MM.1S (cell line): ENCODE data around the gene AMT.

ENCODE experiments used
- DNase-seq: peaks from one replicate; pipeline ENCODE4 v3.0.0-alpha.2; 2015
- H2AFZ ChIP-seq: fragments of 300-600 bp; sonication (generic); 2 replicates; pipeline ENCODE4 v1.6.0; 2016; ENCODE audit warnings: antibody characterized with exemption, low read length
- H3F3A ChIP-seq: fragments of 300-600 bp; sonication (generic); 2 replicates; pipeline ENCODE4 v1.6.1; 2016; ENCODE audit warnings: mild to moderate bottlenecking, antibody characterized with exemption, low read length, moderate library complexity, mixed read lengths; ENCODE audit not compliant: insufficient read depth
- H3K27ac ChIP-seq: fragments of 300-600 bp; sonication (generic); 2 replicates; pipeline ENCODE4 v1.5.1; 2016; ENCODE audit warnings: mild to moderate bottlenecking, low read length
- H3K27me3 ChIP-seq: fragments of 300-600 bp; sonication (generic); replicated peaks from 2 replicates; pipeline ENCODE4 v1.6.0; 2016; ENCODE audit warnings: low read length; ENCODE audit not compliant: insufficient read depth
- H3K36me3 ChIP-seq: fragments of 300-600 bp; sonication (generic); replicated peaks from 2 replicates; pipeline ENCODE4 v1.6.1; 2016; ENCODE audit warnings: mild to moderate bottlenecking, low read length, mixed read lengths; ENCODE audit not compliant: insufficient read depth
- H3K4me1 ChIP-seq: fragments of 300-600 bp; sonication (generic); 2 replicates; pipeline ENCODE4 v1.6.1; 2016; ENCODE audit warnings: low read length, mixed read lengths
- H3K4me2 ChIP-seq: fragments of 300-600 bp; sonication (generic); 2 replicates; pipeline ENCODE4 v1.6.0; 2016; ENCODE audit warnings: low read depth, low read length
- H3K4me3 ChIP-seq: fragments of 300-600 bp; sonication (generic); 2 replicates; pipeline ENCODE4 v1.5.1; 2016; ENCODE audit warnings: low read length, mixed read lengths
- H3K79me2 ChIP-seq: fragments of 300-600 bp; sonication (generic); 2 replicates; pipeline ENCODE4 v1.6.1; 2016; ENCODE audit warnings: mixed run types, low read length, mixed read lengths
- H3K9ac ChIP-seq: fragments of 300-600 bp; sonication (generic); 2 replicates; pipeline ENCODE4 v1.6.1; 2016; ENCODE audit warnings: low read length, mixed read lengths
- H3K9me2 ChIP-seq: fragments of 300-600 bp; sonication (generic); replicated peaks from 2 replicates; pipeline ENCODE4 v1.6.1; 2016; ENCODE audit warnings: mild to moderate bottlenecking, low read length, mixed read lengths; ENCODE audit not compliant: insufficient read depth
- H3K9me3 ChIP-seq: fragments of 300-600 bp; sonication (generic); replicated peaks from 2 replicates; pipeline ENCODE4 v1.6.1; 2016; ENCODE audit warnings: mild to moderate bottlenecking, low read length, mixed read lengths; ENCODE audit not compliant: insufficient read depth
- H4K20me1 ChIP-seq: fragments of 300-600 bp; sonication (generic); 2 replicates; pipeline ENCODE4 v1.6.1; 2016; ENCODE audit warnings: mild to moderate bottlenecking, low read length, moderate library complexity, mixed read lengths; ENCODE audit not compliant: insufficient read depth
- CTCF ChIP-seq: fragments of 300-600 bp; sonication (generic); IDR thresholded peaks from 2 replicates; pipeline ENCODE4 v1.5.1; 2016; ENCODE audit warnings: antibody characterized with exemption, low read length, mixed read lengths
- EZH2 ChIP-seq: fragments of 300-600 bp; sonication (generic); optimal IDR thresholded peaks from 2 replicates; pipeline ENCODE3; 2017; ENCODE audit warnings: low read depth, mild to moderate bottlenecking, antibody characterized with exemption, low read length, mixed read lengths
- EZH2phosphoT487 ChIP-seq: fragments of 300-600 bp; sonication (generic); IDR thresholded peaks from 2 replicates; pipeline ENCODE4 v1.6.1; 2018; ENCODE audit warnings: antibody characterized with exemption, low read length

Gene AMT

GRCh38 chr3:49454458-49454857 lies 32.2 kb upstream of the AMT start:
- Histone ChIP-seq H2AFZ (no peak overlapping the region), H3K4me2 (no peak overlapping the region), H3K9me2 (no peaks in the 10 kb centered on the region), H4K20me1 (no peaks in the 10 kb centered on the region), H3K4me1 (no peaks in the 10 kb centered on the region), H3K27ac (no peak overlapping the region), H3K9me3 (no peaks in the 10 kb centered on the region), H3K36me3 (no peaks in the 10 kb centered on the region), H3F3A (no peaks in the 10 kb centered on the region), H3K4me3 (no peak overlapping the region), H3K9ac (no peak overlapping the region), H3K27me3 (no peaks in the 10 kb centered on the region), H3K79me2 (no peaks in the 10 kb centered on the region)
- no peak for DNase-seq
- TF ChIP-seq CTCF (peak; percentile 18; the same call in 1 of the 2 replicates), EZH2 (no peak), EZH2phosphoT487 (no peak)

- H2AFZ ChIP-seq: no peak overlapping the region
- no peak overlapping the region for H3K27ac ChIP-seq
- no peaks in the 10 kb centered on the region for H3K27me3 ChIP-seq
- H3K9ac ChIP-seq: no peak overlapping the region
- no peaks in the 10 kb centered on the region for H4K20me1 ChIP-seq
- no peaks in the 10 kb centered on the region for H3K9me2 ChIP-seq
- no peaks in the 10 kb centered on the region for H3K9me3 ChIP-seq
- no peak for DNase-seq
- no peak overlapping the region for H3K4me3 ChIP-seq
- TF ChIP-seq CTCF (no peak), EZH2phosphoT487 (no peak), EZH2 (no peak)
- no peak overlapping the region for H3K4me2 ChIP-seq
- H3F3A ChIP-seq: no peaks in the 10 kb centered on the region
- no peaks in the 10 kb centered on the region for H3K79me2 ChIP-seq
- H3K4me1 ChIP-seq: 0 out of 2 replicates have a peak, but pooled peaks cover 3% of the 10 kb centered on the region
- no peaks in the 10 kb centered on the region for H3K36me3 ChIP-seq
Measured at GRCh38 chr3:49453621-49454020, 31.3 kb upstream of the AMT start.

GRCh38 chr3:49445391-49445790 lies 23.1 kb upstream of the AMT start:
- H3K9ac ChIP-seq: no peak overlapping the region

More at GRCh38 chr3:49445391-49445790, 23.1 kb upstream of the AMT start:
- Histone ChIP-seq H3K36me3 (no peaks in the 10 kb centered on the region), H3K4me3 (no peak overlapping the region), H3K27me3 (no peaks in the 10 kb centered on the region), H2AFZ (no peak overlapping the region), H3K9me3 (no peaks in the 10 kb centered on the region), H3K79me2 (no peaks in the 10 kb centered on the region), H4K20me1 (no peaks in the 10 kb centered on the region), H3K9me2 (no peaks in the 10 kb centered on the region), H3K4me1 (peaks cover 26% of the 10 kb centered on the region), H3K4me2 (no peak overlapping the region), H3K27ac (no peak overlapping the region; the same call in 1 of the 2 replicates), H3F3A (peaks cover 28% of the 10 kb centered on the region)
- no peak for DNase-seq
- TF ChIP-seq EZH2 (no peak), EZH2phosphoT487 (no peak), CTCF (no peak)
